COLO668 (cell line): ENCODE measurements around the gene WIPF3.
"Not testable (repeated sequence)": the region's sequence is repeated elsewhere in the genome, so short reads cannot be mapped to it uniquely, and the experiment has no call there.

Experiments used
- DNase-seq: peaks from one replicate; lab custom pipeline; 2025; ENCODE audit not compliant: unreplicated experiment; lab: John Stamatoyannopoulos, UW

WIPF3 gene

GRCh38 chr7:29950480-29950879 is 144.2 kb downstream of the WIPF3 start:
- no peak for DNase-seq

GRCh38 chr7:29951206-29951605 is 144.9 kb downstream of the WIPF3 start:
- DNase-seq = no peak

- DNase-seq = no peak
Observed at GRCh38 chr7:29953726-29954347, 147.5 kb downstream of the WIPF3 start.

GRCh38 chr7:29955075-29955792 is 148.9 kb downstream of the WIPF3 start:
- no peak for DNase-seq

GRCh38 chr7:29955799-29956486 is 149.6 kb downstream of the WIPF3 start:
- no peak for DNase-seq

GRCh38 chr7:29956487-29956836 is 150.2 kb downstream of the WIPF3 start:
- DNase-seq = no peak

- peak; percentile 79 for DNase-seq
Observed at GRCh38 chr7:29957521-29958310, 151.4 kb downstream of the WIPF3 start.

GRCh38 chr7:29958667-29959358 is 152.5 kb downstream of the WIPF3 start:
- no peak for DNase-seq

GRCh38 chr7:29961611-29962010 is 155.3 kb downstream of the WIPF3 start:
- not testable (repeated sequence) for DNase-seq

- DNase-seq = no peak
Observed at GRCh38 chr7:29962035-29962434, 155.7 kb downstream of the WIPF3 start.

- DNase-seq = no peak
Observed at GRCh38 chr7:29965030-29965429, 158.7 kb downstream of the WIPF3 start.
